Stimulated activated CD8-positive, alpha-beta memory T cell treated with anti-CD3 and anti-CD28 coated beads, Interleukin-15, amount 100 ng/mL, for 1 hour (primary cell): ENCODE measurements around the gene ARF6.
"Not testable (repeated sequence)": the region's sequence is repeated elsewhere in the genome, so short reads cannot be mapped to it uniquely, and the experiment has no call there.

Experiments
- DNase-seq: peaks from one replicate; pipeline ENCODE4 v3.0.0-alpha.2; 2020; ENCODE audit warnings: low read depth

The ARF6 gene

DNA sequence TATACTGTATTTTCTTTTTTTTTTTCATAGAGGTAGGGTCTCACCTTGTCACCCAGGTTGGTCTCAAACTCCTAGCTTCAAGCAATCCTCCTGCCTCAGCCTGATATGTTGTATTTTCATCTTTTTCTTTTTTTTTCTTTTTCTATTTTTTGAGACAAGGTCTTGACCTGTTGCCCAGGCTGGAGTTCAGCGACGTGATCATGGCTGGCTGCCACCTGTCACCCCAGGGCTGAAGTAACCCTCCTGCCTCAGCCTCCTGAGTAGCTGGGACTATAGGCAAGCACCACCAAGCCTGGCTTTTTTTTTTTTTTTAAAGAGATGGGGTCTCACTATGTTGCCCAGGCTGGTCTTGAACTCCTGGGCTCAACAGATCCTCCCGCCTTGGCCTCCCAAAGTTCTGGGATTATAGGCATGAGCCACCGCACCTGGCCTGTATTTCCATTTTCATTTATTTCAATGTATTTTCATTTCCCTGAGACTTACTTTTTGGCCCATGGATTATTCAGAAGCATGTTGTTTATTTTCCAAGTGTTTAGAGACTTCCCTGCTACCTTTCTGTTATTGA lies 16.2 kb upstream of the ARF6 start:
- no peak for DNase-seq

DNA sequence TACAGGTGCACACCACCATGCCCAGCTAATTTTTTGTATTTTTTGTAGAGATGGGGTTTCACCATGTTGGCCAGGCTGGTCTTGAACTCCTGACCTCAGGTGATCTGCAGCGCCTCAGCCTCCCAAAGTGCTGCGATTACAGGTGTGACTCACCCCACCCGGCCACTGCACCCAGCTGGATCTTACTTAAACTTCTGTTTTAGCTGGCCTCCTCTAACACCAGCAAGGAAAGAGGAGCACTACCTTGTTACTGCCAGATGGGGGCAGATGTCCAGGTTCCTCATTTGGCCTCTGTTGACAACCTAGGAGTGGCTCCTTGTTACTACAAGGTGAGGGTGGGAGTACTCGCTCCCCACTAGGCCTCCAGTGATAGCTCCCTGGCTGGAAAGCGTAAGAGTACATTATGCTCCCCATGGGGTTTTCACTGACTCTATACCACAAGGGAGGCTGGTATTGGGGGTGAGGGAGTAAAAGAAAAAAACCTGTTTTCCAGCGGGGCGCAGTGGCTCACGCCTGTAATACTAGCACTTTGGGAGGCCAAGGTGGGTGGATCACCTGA lies 13.2 kb upstream of the ARF6 start:
- DNase-seq, result peak; percentile 8

DNA sequence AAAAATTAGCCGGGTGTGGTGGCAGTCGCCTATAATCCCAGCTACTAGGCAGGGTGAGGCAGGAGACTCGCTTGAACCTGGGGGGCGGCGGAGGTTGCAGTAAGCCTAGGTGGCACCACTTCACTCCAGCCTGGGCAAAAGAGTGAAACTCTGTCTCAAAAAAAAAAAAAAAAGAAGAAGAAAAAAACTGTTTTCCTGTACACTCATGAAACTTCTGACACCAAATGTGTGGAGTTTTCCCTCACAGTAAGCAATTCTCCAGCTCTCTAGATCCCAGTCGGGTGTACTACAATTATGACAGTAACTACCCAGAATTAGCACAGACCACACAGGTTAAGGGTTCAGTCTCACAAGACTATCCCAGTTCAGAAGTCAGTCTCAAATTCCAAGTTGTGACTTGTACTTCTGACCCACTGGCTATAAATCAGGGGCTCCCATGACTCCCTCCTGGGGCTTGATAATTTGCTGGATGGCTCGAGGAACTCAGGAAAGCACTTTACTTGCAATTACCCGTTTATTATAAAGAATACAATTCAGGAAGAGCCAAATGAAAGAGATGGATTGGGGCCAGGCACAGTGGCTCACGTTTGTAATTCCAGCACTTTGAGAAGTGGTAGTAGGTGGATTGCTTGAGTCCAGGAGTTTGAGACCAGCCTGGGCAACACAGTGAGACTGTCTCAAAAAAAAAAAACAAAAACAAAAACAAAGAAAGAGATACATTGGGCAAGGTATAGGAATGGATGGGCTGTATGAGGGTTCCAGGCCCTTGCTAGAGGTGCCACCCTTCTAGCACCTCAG lies 12.4 kb upstream of the ARF6 start:
- DNase-seq, result no peak

DNA sequence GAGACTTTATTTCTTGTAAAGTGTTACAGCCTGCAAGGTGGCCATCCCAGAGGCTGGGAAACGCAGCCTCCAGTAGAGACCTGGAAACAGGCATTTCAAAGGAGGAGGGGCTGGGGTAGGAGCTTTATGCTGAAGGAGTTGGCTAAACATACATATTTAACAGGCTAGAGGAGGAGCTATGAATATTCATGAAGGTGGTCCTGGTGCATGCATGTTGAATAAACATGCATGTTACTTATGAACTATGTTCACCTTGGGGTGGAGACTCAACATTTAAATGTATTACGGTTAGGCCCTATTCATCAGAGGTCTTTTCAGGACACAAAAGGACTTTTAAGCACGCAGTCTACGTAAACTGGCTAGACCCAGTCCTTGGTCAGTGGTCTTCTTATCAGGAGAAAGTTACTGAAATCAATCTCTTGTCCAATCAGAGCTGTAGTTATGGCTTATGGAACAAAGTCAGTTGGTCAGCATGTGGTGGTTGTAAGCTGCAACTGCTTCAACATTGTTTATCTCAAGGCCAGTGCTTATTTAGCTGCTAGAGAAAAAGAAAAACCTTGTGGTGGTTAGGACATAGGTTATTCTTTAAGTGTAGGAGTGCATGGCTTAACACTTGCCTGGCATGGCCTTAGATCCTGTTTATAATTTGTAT lies 11.4 kb upstream of the ARF6 start:
- DNase-seq, result no peak

DNA sequence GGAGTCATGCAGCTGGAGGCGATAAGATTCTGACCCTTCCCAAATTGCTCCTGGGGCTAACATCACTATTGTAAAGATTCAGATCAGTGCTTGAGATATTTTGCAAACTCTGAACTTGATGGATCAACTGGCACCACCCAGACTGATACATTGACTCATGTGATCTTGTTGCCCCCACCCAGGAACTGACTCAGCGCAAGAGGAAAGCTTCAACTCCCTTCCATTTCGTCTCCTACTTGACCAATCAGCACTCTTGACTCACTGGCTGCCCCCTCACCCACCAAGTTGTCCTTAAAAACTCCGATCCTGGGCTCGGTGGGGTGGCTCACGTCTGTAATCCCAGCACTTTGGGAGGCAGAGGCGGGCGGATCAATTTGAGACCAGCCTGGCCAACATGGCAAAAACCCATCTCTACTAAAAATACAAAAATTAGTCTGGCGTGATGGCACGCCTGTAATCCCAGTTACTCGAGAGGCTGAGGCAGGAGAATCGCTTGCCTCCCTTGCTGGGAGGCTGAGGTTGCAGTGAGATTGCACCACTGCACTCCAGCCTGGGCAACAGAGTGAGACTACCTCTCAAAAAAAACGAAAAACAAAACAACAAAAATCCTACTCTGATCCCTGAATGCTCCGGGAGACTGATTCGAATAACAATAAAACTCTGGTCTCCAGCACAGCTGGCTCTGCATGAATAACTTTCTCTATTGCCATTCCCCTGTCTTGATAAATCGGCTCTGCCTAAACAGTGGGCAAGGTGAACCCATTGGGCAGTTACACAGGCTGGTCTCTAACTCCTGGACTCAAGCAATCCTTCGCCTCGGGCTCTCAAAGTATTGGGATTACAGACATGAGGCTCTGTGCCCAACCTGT lies 9.8 kb upstream of the ARF6 start:
- DNase-seq, result no peak

DNA sequence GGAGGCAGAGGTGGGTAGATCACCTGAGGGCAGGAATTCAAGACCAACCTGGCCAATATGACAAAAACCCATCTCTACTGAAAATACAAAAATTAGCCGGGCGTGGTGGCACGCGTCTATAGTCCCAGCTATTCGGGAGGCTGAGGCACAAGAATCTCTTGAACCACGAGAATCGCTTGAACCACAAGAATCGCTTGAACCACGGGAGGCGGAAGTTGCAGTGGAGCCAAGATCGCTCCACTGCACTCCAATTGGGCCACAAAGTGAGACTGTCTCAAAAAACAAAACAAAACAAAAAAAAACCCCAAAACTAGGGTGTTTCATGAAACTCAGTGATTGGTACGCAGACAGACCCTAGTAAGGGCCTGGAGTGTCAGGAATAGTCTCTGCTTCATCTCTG lies 6.4 kb upstream of the ARF6 start:
- DNase-seq, result no peak

DNA sequence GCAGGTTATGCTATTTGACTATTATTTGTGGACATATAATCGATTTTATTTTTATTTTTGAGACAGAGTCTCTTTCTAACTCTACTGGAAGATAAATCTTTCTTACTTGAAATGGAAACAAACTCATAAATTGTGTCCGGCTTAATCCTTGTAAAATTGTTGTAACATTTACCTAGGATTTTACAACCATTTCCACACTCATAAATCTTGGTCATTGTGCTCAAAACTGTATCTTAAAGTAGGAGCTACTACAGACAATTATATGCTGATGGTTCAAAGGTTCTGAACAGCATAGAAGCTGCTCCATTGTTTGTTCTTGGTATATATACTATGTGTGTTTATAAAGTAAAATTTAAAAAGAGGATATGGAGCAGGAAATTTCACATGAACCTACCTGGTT lies 4.6 kb upstream of the ARF6 start:
- no peak for DNase-seq

DNA sequence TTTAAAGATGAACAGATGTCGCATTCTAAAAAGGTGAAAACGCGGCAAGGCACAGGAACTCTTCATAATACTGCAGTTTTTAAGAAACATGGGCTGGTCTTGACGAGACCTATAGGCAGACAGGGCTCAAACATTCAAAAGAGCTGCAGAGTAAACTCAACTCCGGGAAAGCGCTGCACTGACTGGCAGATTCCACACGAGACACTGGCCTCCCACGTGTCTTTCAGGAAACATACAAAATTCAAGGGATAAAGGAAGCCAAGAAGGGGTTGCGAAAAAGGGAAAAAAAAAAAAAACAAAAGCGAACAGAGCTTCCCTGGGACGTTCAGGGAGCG lies 614 bp upstream of the ARF6 start:
- no peak for DNase-seq

DNA sequence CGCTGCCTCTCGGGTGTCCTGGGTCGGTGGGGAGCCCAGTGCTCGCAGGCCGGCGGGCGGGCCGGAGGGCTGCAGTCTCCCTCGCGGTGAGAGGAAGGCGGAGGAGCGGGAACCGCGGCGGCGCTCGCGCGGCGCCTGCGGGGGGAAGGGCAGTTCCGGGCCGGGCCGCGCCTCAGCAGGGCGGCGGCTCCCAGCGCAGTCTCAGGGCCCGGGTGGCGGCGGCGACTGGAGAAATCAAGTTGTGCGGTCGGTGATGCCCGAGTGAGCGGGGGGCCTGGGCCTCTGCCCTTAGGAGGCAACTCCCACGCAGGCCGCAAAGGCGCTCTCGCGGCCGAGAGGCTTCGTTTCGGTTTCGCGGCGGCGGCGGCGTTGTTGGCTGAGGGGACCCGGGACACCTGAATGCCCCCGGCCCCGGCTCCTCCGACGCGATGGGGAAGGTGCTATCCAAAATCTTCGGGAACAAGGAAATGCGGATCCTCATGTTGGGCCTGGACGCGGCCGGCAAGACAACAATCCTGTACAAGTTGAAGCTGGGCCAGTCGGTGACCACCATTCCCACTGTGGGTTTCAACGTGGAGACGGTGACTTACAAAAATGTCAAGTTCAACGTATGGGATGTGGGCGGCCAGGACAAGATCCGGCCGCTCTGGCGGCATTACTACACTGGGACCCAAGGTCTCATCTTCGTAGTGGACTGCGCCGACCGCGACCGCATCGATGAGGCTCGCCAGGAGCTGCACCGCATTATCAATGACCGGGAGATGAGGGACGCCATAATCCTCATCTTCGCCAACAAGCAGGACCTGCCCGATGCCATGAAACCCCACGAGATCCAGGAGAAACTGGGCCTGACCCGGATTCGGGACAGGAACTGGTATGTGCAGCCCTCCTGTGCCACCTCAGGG lies 679 bp downstream of the ARF6 start:
- DNase-seq, result peak; percentile 27

DNA sequence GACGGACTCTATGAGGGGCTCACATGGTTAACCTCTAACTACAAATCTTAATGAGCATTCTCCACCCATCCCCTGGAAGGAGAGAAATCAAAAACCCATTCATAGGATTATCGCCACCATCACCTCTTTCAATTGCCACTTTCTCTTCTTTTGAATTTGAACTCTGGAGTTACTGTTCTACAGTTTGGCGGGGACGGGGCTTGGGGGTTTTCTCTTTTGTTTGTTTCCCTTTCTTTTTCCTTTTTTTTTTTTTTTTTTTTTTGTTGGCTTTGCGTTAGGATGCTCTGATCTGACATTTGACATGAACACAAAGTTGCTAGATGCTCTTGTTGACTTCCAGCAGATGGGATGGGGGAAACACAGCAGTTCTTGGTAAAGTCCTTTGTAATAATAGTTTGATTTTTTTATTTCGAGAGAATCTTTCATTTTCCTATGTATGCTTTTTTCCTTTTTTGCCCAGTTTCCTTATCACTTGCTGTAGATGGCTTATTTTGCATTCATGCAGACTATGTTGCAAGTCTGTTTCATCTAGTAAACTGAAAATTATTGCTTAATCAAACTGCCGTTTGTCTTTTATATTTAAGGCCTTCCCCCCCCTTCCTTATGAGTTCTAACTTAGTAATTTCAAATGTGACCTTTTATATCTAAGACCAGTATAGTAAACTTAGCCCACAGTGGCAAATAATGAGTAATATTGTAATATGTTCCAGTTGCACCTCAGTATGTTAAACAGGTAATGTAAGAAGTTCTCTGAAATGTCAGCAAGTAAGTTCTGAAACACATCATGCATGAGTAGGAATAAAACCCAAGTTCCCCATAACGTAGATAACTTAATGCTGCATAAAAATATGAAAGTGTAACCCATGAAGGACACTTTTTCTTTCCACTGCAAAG lies 1.6 kb downstream of the ARF6 start:
- DNase-seq, result not testable (repeated sequence)

DNA sequence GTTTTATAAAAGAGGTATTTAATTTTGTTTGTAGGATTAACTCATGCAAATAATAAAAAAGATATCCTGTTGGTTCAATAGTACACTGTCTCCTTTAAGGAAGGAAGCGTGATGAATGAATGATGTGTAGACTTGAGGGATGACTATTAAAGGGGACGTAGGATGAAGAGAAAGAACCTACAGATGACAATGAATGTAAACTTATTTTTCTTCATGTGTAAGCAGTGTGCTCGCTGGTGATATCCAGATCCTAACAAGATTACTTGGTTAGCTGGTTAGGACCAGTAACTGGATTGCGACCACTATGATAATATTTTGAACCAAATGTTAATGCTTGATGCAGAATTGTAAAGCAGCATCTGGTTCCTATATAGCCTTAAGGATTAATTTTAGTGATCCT lies 2.6 kb downstream of the ARF6 start:
- no peak for DNase-seq

DNA sequence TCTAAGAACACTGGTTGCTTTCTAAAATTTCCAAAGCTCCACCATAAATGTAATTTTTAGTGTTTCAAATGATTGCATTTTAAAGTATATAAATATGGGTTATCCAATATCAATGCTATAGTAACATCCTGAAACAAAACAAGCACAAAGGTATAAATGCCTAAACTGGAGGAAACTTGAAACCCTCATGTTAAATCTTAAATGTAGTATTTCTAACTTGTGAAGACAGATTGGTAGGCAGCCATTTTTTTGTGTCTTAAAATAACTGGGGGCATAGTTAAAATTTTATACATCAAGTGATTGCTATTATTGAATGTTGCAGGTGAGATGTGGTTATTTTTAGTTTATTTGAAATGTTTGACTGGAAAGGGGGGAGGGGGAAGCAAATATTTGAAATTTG lies 3.4 kb downstream of the ARF6 start:
- DNase-seq, result not testable (repeated sequence)

DNA sequence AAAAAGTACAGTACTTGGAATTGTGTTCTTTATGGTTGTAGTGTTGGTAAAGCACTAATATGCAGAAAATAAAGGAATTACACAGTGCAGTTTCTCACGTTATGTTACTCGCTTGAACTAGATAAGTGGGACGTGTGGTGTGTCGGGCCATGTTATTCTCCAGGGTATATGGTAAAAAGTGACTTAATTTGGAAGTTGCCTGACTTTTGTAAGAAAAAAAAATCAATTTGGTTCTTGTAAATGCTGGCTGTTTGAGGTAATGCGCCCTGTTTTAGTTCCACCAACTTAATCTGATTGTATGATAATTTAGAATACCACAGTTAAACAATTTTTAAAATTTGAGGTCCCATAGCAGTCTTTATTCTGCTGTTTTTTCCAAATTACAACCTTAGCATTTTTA lies 4.1 kb downstream of the ARF6 start:
- no peak for DNase-seq

DNA sequence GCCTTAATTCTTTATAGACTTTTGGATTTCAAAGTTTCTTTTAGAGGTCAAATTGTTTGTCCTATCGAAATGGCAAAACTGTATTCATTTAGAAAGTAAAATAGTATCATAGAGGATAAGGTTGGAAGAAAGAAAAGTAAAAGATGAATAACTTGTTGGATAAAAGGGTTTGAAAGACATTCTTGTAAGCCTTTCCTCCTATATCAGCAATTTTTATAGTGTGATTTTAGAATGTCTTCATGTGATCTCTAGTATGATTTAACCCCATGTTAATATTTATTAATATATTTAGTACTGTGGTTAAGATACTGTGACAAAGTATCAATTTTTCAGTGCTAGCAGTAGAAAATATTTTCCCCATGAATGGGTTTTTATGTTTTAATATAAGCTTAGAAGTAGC lies 4.5 kb downstream of the ARF6 start:
- DNase-seq, result no peak

DNA sequence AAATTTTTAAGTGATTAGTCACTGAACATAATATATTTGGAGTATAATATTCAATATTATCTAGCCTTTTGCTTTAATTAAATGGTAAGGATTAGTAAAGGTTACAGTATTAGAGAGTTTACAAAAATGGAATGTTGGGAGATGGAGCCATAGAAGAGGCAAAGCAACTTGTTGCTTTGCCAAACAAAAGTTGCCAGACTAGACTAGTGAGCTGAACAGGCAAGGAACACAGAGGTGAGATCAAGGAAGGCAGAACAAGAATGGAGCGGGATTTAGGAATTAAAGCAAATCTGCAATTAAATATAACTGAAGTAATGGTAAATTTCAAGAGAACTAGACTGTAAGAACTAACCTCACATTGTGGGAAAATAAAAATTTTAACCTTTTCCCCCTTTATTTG lies 5.1 kb downstream of the ARF6 start:
- no peak for DNase-seq

DNA sequence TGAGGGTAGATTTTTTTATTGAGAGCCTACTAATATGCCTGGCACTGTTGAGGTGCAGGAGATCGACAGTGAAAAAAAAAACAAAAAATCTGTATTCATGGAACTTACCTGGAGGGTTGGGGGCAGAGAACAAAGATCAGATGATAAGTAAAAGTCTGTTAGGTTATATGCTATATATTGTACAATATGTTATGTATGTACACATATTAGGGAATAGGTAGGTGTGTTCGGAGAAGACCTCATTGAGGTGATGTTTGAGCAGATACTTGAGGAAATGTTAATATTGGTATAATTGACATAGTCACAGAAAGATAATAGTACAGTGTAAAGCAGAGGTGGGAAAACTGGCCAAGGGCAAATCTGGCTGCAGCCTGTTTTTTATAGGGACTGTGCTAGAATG lies 5.6 kb downstream of the ARF6 start:
- DNase-seq, result no peak

DNA sequence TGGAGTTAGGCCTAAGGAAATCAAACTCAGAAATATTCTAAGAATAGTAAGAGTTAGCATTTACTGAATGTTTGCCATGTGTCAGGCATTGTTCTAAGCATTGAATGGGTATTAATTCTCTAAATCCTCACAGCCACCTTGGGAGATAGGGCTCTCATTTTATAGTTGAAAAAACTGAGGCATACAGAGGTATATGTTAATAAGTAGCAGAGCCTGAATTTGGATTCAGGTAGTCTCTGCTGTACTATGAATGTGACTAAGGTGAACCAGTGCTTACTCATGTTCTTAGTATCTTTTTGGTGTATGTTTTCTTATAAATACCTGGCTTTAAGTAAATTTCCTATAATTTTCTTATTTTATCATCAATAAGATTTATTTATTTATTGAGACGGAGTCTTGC lies 8.1 kb downstream of the ARF6 start:
- no peak for DNase-seq

DNA sequence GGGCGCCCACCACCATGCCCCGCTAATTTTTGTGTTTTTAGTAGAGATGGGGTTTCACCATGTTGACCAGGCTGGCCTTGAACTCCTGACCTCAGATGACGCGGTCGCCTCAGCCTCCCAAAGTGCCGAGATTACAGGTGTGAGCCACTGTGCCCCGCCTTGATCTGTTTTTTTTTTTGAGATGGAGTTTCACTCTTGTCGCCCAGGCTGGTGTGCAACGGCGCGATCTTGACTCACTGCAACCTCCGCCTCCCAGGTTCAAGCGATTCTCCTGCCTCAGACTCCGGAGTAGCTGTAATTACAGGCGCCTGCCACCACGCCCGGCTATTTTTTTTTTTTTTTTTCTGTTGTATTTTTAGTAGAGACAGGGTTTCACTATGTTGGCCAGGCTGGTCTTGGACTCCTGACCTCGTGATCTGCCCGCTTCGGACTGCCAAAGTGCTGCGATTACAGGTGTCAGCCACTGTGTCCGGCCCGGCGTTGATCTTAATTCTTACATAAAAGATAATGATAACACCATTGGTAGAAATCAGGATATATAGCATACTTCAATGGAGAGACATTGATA lies 9.9 kb downstream of the ARF6 start:
- DNase-seq, result not testable (repeated sequence)

DNA sequence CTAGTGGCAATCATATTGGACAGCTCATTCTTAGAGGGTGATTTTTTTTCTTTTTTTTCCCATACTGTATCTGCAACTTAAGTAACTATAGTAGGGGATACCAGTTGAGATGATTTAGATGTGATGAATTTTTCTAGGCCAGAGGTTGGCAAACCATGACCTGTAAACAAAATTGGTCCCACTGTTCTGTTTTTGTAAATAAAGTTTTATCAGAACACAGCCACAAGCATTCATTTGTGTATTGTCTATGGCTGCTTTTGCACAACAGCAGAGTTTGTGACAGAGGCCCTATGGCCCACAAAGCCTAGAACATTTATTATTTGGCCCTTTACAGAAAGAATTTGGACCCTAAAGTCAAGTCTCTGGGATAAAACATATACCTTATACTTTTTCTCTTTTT lies 11.4 kb downstream of the ARF6 start:
- no peak for DNase-seq

DNA sequence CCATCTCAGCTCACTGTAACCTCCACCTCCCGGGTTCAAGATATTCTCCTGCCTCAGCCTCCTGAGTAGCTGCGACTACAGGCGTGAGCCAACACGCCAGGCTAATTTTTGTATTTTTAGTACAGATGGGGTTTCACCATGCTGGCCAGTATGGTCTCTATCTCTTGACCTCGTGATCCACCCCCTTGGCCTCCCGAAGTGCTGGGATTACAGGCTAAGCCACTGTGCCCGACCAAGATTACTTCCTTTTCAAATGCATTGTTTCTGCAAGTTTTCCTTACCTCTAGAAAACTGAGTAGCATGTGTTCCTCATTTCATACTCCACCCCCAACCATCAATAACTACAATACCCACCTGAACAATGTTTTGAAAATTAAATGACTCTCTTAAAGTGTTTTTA lies 13.1 kb downstream of the ARF6 start:
- DNase-seq, result no peak
